SK-N-MC (cell line): ENCODE results near the gene OR5H2.

Source experiments
- DNase-seq: peaks from one replicate; pipeline ENCODE4 v3.0.0-alpha.2; 2011; ENCODE audit warnings: low read depth, low spot score
- H3K27ac ChIP-seq: fragments of 200-600 bp; sonication (generic); 2 replicates; pipeline ENCODE4 v1.5.1; 2016; ENCODE audit warnings: mixed run types
- H3K36me3 ChIP-seq: fragments of 200-600 bp; sonication (generic); 2 replicates; pipeline ENCODE4 v1.6.1; 2017; ENCODE audit warnings: antibody characterized with exemption, low read length, mixed read lengths; ENCODE audit not compliant: insufficient read depth
- H3K4me3 ChIP-seq: fragments of 200-600 bp; sonication (generic); 2 replicates; pipeline ENCODE4 v1.5.1; 2016
- H3K9ac ChIP-seq: fragments of 200-600 bp; sonication (generic); 2 replicates; pipeline ENCODE4 v1.8.0; 2017; ENCODE audit warnings: mixed run types, mixed read lengths; ENCODE audit not compliant: insufficient read length
- H3K9me3 ChIP-seq: fragments of 200-600 bp; sonication (generic); 2 replicates; pipeline ENCODE4 v1.6.1; 2017; ENCODE audit warnings: low read depth, mild to moderate bottlenecking, antibody characterized with exemption, low read length, moderate library complexity, mixed read lengths
- EZH2 ChIP-seq: fragments of 200-600 bp; sonication (generic); IDR thresholded peaks from one replicate; pipeline ENCODE4 v1.6.1; 2017; ENCODE audit warnings: antibody characterized with exemption
- FOXP2 ChIP-seq: optimal IDR thresholded peaks from 2 replicates; pipeline ENCODE3; 2011; ENCODE audit warnings: mild to moderate bottlenecking, moderate library complexity; ENCODE audit not compliant: insufficient read depth; ENCODE audit errors: extremely low read length, control extremely low read depth
- POLR2AphosphoS5 ChIP-seq: IDR thresholded peaks from 2 replicates; pipeline ENCODE4 v1.6.1; 2012; ENCODE audit warnings: mild to moderate bottlenecking, low read depth, low read length, borderline replicate concordance

OR5H2 gene

GRCh38 chr3:98325055-98325454 is 42.8 kb downstream of the OR5H2 start:
- no peak for TF ChIP-seq EZH2
- TF ChIP-seq FOXP2, result no peak
- no peak for TF ChIP-seq POLR2AphosphoS5
- Histone ChIP-seq H3K27ac (no peak overlapping the region), H3K36me3 (no peaks in the 10 kb centered on the region), H3K9ac (no peak overlapping the region), H3K9me3 (no peaks in the 10 kb centered on the region), H3K4me3 (no peak overlapping the region)
- DNase-seq, result no peak

- no peak overlapping the region for H3K27ac ChIP-seq
- no peak overlapping the region for H3K9ac ChIP-seq
- no peak for TF ChIP-seq FOXP2
- no peak for TF ChIP-seq POLR2AphosphoS5
- TF ChIP-seq EZH2, result no peak
- no peak overlapping the region for H3K4me3 ChIP-seq
- H3K9me3 ChIP-seq, result no peaks in the 10 kb centered on the region
- no peak for DNase-seq
- H3K36me3 ChIP-seq, result no peaks in the 10 kb centered on the region
Observed at GRCh38 chr3:98326105-98326893, 44.0 kb downstream of the OR5H2 start.

GRCh38 chr3:98326945-98327344 is 44.6 kb downstream of the OR5H2 start:
- no peak overlapping the region for H3K27ac ChIP-seq

GRCh38 chr3:98328933-98329332 is 46.6 kb downstream of the OR5H2 start:
- Histone ChIP-seq H3K9me3 (no peaks in the 10 kb centered on the region), H3K36me3 (no peaks in the 10 kb centered on the region)
- no peak for DNase-seq

More at GRCh38 chr3:98326945-98327344, 44.6 kb downstream of the OR5H2 start:
- Histone ChIP-seq H3K9me3 (no peaks in the 10 kb centered on the region), H3K4me3 (no peak overlapping the region), H3K9ac (no peak overlapping the region), H3K36me3 (no peaks in the 10 kb centered on the region)
- DNase-seq, result no peak
- no peak for TF ChIP-seq POLR2AphosphoS5
- TF ChIP-seq FOXP2, result no peak
- TF ChIP-seq EZH2, result no peak

GRCh38 chr3:98329392-98330124 is 47.3 kb downstream of the OR5H2 start:
- Histone ChIP-seq H3K9ac (no peak overlapping the region), H3K27ac (no peak overlapping the region), H3K4me3 (no peak overlapping the region), H3K36me3 (no peaks in the 10 kb centered on the region), H3K9me3 (no peaks in the 10 kb centered on the region)
- DNase-seq, result peak; percentile 8
- TF ChIP-seq FOXP2 (no peak), POLR2AphosphoS5 (no peak), EZH2 (no peak)

More at GRCh38 chr3:98328933-98329332, 46.6 kb downstream of the OR5H2 start:
- TF ChIP-seq FOXP2 (no peak), POLR2AphosphoS5 (no peak), EZH2 (no peak)
- Histone ChIP-seq H3K27ac (no peak overlapping the region), H3K4me3 (no peak overlapping the region), H3K9ac (no peak overlapping the region)

- H3K27ac ChIP-seq, result no peak overlapping the region
- H3K9me3 ChIP-seq, result no peaks in the 10 kb centered on the region
- no peaks in the 10 kb centered on the region for H3K36me3 ChIP-seq
- TF ChIP-seq FOXP2 (no peak), EZH2 (no peak), POLR2AphosphoS5 (no peak)
- H3K9ac ChIP-seq, result no peak overlapping the region
- H3K4me3 ChIP-seq, result no peak overlapping the region
- DNase-seq, result no peak
Observed at GRCh38 chr3:98331329-98331728, 49.0 kb downstream of the OR5H2 start.
